ENCODE measurements around the gene COL4A1.

Gene COL4A1

GRCh38 chr13:110162053-110162452, 144.9 kb downstream of the COL4A1 start:
- no peaks in the 10 kb centered on the region for H3K4me1 ChIP-seq
- H3K9me3 ChIP-seq, result no peaks in the 10 kb centered on the region
- no peak overlapping the region for H3K27ac ChIP-seq
- H3K27me3 ChIP-seq, result no peaks in the 10 kb centered on the region
- no peak overlapping the region for H3K4me3 ChIP-seq
- H3K36me3 ChIP-seq, result peaks cover 93 to 97% (median 94%) of the 10 kb centered on the region in 3 donors
- no peak for TF ChIP-seq CTCF (IDR thresholded peaks at IDR 0.05)
- no peak for DNase-seq
- intact Hi-C loops (cut with DNase I; ENCODE audit: low total_unique reads), result no loop called here

- no peaks in the 10 kb centered on the region for H3K9me3 ChIP-seq
- no peak for DNase-seq
- no peak for TF ChIP-seq CTCF (IDR thresholded peaks at IDR 0.05)
- intact Hi-C loops (cut with DNase I; ENCODE audit: low total_unique reads), result no loop called here
- no peaks in the 10 kb centered on the region for H3K27me3 ChIP-seq
- H3K4me1 ChIP-seq, result no peaks in the 10 kb centered on the region
- peaks cover 90 to 97% (median 92%) of the 10 kb centered on the region in 3 donors for H3K36me3 ChIP-seq
- H3K4me3 ChIP-seq, result no peak overlapping the region
- H3K27ac ChIP-seq, result no peak overlapping the region
These were observed 145.7 kb downstream of the COL4A1 start for GRCh38 chr13:110161112-110161882.

GRCh38 chr13:110158226-110158625, 148.7 kb downstream of the COL4A1 start:
- DNase-seq, result no peak
- peak overlapping the region; percentile 38 to 45 for H3K27ac ChIP-seq
- no peak for TF ChIP-seq CTCF (IDR thresholded peaks at IDR 0.05)
- no peak overlapping the region for H3K4me3 ChIP-seq
- intact Hi-C loops (cut with DNase I; ENCODE audit: low total_unique reads), result no loop called here
- H3K9me3 ChIP-seq, result no peaks in the 10 kb centered on the region
- no peaks in the 10 kb centered on the region for H3K4me1 ChIP-seq
- no peaks in the 10 kb centered on the region for H3K27me3 ChIP-seq
- H3K36me3 ChIP-seq, result peaks cover 88 to 97% (median 92%) of the 10 kb centered on the region in 3 donors

- H3K36me3 ChIP-seq, result peaks cover 88 to 97% (median 92%) of the 10 kb centered on the region in 3 donors
- no peak for DNase-seq
- intact Hi-C loops (cut with DNase I; ENCODE audit: low total_unique reads), result no loop called here
- no peaks in the 10 kb centered on the region for H3K27me3 ChIP-seq
- H3K4me1 ChIP-seq, result no peaks in the 10 kb centered on the region
- peak overlapping the region in 1 of 2 donors; percentile 45 for H3K27ac ChIP-seq
- TF ChIP-seq CTCF (IDR thresholded peaks at IDR 0.05), result no peak
- H3K4me3 ChIP-seq, result no peak overlapping the region
- H3K9me3 ChIP-seq, result no peaks in the 10 kb centered on the region
These were observed 149.2 kb downstream of the COL4A1 start for GRCh38 chr13:110157718-110158117.

- H3K4me3 ChIP-seq, result no peak overlapping the region
- no peaks in the 10 kb centered on the region for H3K9me3 ChIP-seq
- H3K36me3 ChIP-seq, result peaks cover 88 to 97% (median 92%) of the 10 kb centered on the region in 3 donors
- no peak for TF ChIP-seq CTCF (IDR thresholded peaks at IDR 0.05)
- peak overlapping the region in 1 of 2 donors; percentile 45 for H3K27ac ChIP-seq
- intact Hi-C loops (cut with DNase I; ENCODE audit: low total_unique reads), result no loop called here
- DNase-seq, result no peak
- H3K4me1 ChIP-seq, result no peaks in the 10 kb centered on the region
- H3K27me3 ChIP-seq, result no peaks in the 10 kb centered on the region
These were observed 150.5 kb downstream of the COL4A1 start for GRCh38 chr13:110156301-110157049.

All from tibial artery (tissue), 4 donors.